Measurements from ENCODE around the gene STX8. TPM values are rescaled to one million over a fixed set of nuclear protein-coding genes. Genes with fewer than 3 reads are reported as not detected.
"Not testable (repeated sequence)": the region's sequence is repeated elsewhere in the genome, so short reads cannot be mapped to it uniquely, and the experiment has no call there.

The STX8 gene
- polyA plus RNA-seq, 3 donors: 72.6 to 77.0 (median 76.8) TPM

- DNase-seq (ENCODE audit: low read depth in 3 of 3, low spot score in 2 of 3): no peak
Measured at GRCh38 chr17:9273428-9274391, 301.9 kb downstream of the STX8 start.

GRCh38 chr17:9272501-9273200 lies 303.0 kb downstream of the STX8 start:
- DNase-seq (ENCODE audit: low read depth in 3 of 3, low spot score in 2 of 3): no peak

DNA sequence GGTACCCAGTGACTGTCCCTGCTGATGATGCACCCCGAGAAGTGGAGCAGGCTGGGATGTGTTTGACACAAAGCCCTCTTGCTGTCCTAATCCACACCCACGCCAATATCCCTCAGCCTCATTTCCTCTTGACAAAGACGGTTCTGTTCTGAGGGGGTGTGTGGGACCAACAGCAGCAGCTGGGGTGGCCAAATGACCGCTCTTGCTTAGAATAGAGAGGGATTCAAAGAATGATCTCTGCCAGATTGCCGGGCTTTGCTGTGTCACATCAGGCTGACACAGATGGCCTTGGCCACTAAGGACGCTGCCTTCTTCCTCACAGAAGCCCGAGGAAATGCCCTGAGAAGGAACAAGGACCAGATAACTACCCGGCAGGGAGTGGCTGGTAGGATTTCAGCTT lies 303.6 kb downstream of the STX8 start:
- no peak for DNase-seq (ENCODE audit: low read depth in 3 of 3, low spot score in 2 of 3)

DNA sequence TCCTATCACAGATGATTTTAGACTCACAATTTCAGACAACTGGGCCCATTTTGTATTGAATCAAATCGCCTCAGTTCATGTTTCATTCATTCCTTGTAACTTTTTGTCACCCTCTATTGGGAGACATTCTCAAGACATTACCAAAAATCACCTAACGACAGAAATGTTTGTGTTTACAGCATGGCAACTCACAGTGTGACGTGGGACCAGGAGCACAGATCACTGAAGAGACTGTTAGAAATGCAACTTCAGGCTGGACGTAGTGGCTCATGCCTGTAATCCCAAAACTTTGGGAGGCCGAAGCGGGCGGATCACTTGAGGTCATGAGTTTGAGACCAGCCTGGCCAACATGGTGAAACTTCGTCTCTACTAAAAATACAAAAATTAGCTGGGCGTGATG lies 304.7 kb downstream of the STX8 start:
- DNase-seq (ENCODE audit: low read depth in 3 of 3, low spot score in 2 of 3): no peak

DNA sequence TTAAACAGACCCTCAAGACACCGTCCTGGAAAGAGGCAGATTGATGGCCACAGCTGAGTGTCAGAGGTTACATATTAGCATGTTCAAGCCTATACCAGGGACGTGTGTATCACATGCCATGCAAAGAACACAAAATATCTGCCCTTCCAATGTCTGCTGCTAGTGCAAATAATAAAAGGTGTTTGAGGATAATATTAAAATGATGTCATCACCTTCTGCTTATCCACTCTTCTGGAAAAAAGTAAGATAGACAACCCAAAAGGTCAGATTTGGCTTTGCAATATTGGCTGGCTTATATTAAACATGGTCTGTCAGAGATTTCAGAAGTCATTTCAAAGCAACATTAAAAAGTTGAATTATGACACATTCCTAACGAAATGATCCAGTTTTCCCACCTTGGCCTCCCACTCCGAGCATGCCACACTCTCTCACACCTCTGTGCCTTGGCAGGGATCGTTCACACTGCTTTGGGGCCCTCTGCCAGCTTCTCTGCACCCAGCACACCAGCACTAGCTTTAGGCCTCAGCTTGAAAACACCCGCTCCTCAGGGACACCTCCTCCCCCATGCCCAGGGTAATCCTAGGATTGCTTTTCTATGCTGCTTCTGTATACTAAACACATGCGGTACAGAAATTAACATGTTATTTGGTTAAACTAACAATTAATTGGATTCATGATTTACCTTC lies 306.1 kb downstream of the STX8 start:
- DNase-seq (ENCODE audit: low read depth in 3 of 3, low spot score in 2 of 3): no peak

DNA sequence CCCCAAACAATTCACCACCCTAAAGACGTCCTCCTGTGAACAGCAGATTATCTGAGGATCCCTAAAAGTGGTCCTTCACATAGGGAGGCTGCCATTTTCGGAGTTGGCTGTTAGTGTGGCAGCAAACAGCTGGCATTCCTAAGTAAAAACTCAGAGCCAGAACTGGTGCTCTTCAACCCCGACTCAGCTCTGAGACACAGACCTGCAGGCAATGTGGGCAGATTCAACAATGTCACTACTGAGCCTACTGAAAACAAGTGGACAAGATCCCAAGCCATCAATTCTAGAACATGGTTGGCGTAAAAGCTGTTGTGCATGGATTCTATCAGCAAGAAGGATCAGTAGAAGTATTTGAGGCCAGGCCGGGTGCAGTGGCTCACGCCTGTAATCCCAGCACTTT lies 307.1 kb downstream of the STX8 start:
- DNase-seq (ENCODE audit: low read depth in 3 of 3, low spot score in 2 of 3): no peak

- no peak for DNase-seq (ENCODE audit: low read depth in 3 of 3, low spot score in 2 of 3)
Measured at GRCh38 chr17:9266697-9267117, 308.9 kb downstream of the STX8 start.

DNA sequence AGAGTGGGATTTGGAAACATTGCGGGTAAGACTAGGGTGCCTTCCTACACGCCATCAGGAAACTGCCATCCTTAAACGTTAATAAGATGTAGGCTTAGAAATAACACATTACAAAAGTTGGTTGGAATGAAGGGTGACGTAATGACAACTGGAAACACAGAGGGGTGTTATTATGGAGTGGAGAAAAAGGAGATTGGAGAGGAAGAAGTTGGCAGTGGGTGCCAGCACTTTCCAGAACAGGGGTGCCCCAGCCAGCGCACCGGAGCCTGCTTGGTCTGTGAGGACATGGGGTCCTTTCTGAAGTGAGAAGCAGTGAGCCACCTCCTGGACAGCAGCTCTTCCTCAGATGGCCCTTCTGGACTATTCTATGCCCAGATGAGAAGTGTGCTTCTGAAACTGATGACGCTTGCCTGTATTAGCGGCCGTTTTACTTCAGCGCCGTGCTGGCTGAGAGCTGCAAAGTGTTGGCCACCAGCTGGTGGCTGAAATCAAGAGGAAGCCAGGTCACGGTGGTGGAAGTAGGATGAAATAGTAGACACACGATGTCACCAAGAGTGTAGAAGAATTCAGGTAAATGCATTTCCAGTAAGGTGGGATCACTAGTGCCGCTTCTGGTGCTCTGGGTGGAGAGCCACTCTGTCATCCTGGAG lies 309.5 kb downstream of the STX8 start:
- DNase-seq (ENCODE audit: low read depth in 3 of 3, low spot score in 2 of 3): no peak

DNA sequence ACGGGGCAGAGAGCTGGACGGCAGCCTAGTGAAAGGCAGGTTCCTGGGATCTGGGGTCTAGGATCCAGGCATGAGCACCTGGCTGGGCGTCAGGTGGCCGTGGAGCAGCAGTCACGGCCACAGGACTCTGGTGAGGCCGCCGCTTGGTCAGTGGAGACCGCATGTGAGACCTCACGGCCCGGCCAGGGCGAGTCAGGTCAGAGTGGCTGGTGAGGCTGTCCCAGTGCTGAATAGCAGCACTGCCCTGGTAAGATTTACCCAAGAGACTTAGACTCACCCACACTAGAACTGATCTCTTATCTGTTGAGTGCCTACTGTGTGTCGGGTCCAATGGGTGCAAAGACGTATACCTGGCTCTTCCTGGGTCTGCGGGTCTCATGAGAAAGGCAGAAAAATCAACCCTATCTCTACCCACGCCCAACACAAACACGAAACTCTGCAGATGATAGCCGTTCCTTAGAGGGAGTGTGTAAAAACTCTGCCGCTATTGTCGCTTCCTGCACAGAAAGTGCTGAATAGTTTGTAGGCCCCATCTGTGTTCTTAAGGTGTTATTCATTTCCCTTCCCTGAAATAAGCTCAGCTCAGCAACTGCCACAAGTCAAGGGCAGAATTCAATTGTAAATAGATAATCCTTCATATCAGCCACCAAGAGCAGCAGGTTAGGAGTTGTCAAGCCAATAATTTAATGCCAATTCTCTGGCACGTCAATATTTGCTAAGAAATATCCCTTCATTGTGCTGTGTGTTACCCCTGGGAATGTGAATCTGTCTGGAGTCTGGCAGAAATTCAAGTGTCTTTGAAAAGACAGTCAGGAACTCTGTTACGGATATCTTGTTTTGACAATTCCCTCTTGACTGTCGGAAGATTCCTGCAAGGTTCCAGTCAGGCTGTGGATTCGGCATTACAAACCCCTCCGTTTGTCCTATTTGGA lies 314.3 kb downstream of the STX8 start:
- no peak for DNase-seq (ENCODE audit: low read depth in 3 of 3, low spot score in 2 of 3)

DNA sequence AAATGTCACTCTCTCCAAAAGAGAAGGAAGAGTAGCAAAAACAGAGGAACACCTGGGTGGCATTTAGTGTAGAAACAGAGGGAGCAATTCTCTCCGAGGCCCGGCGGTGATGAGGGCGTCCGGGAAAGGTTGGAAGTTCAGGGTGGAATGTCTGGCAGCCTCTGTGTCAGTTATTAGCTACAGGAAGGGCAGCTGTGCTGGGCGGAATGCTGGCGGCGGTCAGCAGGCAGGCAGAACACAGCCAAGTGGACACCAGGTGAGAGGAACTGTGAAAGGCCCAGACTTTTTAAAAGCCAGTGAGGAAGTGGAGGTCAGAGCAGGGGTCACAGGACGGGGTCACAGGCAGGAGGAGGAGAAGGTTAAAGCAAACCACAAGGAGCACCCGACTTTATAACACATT lies 316.2 kb downstream of the STX8 start:
- DNase-seq (ENCODE audit: low read depth in 3 of 3, low spot score in 2 of 3): no peak

GRCh38 chr17:9258115-9259015 lies 317.3 kb downstream of the STX8 start:
- no peak for DNase-seq (ENCODE audit: low read depth in 3 of 3, low spot score in 2 of 3)

GRCh38 chr17:9257630-9257965 lies 318.0 kb downstream of the STX8 start:
- DNase-seq (ENCODE audit: low read depth in 3 of 3, low spot score in 2 of 3): not testable (repeated sequence)

DNA sequence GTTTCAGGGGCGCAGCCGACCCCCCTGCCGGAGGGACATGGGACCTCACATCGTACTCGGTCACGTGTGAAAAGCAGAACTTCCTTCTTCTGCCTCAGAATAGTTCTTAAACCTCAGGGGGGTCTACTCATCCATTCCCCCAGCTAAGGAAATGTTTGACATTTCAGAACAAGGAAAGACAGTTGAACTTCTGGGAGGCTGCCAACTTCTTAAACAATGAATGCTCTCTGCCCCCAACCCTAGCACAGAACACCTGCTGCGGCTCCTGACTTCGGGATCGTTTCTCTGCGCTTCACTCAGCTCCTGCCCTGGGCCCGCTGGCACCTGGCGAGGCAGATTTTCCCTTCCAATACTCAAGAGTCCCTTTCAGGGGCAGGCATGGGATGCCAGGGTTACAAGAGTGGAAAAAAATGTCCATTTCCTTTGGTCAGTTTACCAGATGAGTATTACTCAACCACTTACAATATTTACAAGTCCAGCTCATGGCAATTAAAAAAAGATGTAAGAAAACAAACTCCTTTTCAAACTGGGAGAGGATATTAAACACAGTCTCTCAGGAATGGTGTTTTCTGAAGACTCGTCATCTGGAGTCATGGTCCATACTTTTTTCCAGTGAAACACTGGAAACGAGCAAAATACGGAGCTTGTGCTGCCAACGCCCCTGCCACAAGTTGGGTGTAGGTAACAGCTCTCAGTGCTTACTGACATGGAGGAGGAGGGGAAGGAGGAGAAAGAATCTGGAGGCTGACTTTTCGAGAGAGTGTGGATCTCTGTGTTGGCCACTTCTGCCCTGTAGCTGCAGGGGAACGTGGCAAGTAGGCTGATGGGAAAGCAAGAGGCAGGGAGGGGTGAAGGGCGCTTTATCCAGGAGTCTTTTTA lies 318.6 kb downstream of the STX8 start:
- no peak for DNase-seq (ENCODE audit: low read depth in 3 of 3, low spot score in 2 of 3)

GRCh38 chr17:9256361-9256750 lies 319.3 kb downstream of the STX8 start:
- DNase-seq (ENCODE audit: low read depth in 3 of 3, low spot score in 2 of 3): no peak

DNA sequence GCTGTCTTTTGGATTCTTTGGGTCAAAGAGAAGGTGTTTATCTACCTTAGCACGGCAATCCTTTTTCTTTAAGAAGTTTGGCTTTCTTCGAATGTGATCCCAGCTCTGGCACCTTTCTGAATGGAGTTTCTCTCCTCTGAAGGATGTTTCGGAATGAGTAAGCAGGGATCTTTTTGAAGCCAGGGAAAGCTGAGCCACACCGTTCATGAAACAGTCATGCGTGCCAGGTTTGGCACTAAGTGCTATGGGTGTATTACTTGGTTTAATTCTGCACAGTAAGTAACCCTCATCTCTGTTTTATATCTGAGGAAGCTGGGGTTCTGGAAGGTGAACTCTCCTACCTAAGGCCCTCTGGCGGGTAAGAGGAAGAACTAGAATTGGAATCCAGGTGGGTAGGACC lies 319.8 kb downstream of the STX8 start:
- no peak for DNase-seq (ENCODE audit: low read depth in 3 of 3, low spot score in 2 of 3)

DNA sequence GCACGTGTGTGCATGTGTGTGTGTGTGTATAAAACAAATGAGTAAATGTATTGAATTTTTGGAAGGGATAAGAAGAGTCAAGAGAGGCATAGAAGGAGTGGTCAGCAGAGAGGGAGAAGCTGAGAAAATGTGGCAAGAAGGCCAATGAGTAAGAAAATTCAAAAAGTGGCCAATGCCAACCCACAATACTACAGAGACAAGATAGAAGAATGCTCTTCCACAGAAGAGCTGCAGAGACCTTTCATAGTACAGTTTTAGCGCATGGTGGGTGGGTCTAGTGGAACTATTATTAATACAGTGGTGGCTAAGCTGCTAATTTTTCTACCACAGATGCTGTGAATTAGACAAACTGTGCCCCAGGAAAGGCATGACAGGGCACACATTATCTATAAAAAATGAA lies 320.8 kb downstream of the STX8 start:
- no peak for DNase-seq (ENCODE audit: low read depth in 3 of 3, low spot score in 2 of 3)

GRCh38 chr17:9253308-9253707 lies 322.3 kb downstream of the STX8 start:
- no peak for DNase-seq (ENCODE audit: low read depth in 3 of 3, low spot score in 2 of 3)

- no peak for DNase-seq (ENCODE audit: low read depth in 3 of 3, low spot score in 2 of 3)
Measured at GRCh38 chr17:9251273-9251672, 324.3 kb downstream of the STX8 start.
